ENCODE data around the gene HOXB4.

The HOXB4 gene

DNA sequence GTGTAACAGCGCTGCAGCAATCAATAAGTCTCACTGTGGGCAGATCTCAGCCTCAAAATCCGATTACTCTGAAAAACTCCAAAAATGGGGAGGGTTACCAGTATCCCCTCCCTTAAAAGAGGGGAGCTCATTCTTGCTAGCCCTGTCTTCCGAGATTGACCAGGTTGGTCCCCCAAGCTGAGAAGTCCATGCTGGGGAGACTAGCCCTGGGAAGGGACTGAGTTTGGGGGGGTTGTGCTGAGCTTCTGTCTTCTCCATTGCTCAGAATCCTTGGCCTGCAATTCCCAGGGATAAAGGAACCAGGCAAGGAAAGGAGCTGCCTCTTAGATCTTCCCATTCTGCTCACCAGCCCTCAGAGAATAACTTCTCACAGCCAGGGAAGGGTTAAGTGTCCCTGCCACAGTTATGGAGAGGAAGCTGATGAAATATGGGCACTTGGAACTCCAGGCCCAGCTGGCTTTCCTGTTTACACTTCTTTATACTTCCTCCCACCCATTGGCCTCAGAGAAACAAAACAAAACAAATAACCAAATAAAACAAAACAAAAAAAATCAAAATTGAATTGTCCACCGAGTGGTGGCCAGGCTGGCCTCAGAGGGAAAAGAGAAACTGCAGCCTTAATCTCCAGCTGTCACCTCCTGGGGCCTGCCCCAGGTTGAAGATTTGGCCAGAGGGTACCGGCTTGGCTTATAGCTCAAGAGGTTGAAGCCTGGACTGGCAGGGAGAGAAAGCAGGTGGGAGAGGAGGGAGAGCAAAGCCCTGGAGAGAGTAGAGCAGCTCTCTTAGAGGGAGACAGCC is 9.3 kb upstream of the HOXB4 start:
- no peaks in the 10 kb centered on the region for H3K36me3 ChIP-seq (ENCODE audit: control insufficient read depth, low read length)
- H3K4me2 ChIP-seq (ENCODE audit: low read length) = no peak overlapping the region
- no peaks in the 10 kb centered on the region for H3K9me3 ChIP-seq (ENCODE audit: control insufficient read depth, insufficient read depth, low read length)
- H3K9me2 ChIP-seq (replicated peaks; ENCODE audit: control insufficient read depth, low read length) = no peaks in the 10 kb centered on the region
- no peak overlapping the region for H3K27ac ChIP-seq (ENCODE audit: low read depth, low read length)
- H3F3A ChIP-seq (ENCODE audit: control insufficient read depth, insufficient read depth) = no peaks in the 10 kb centered on the region
- no peak overlapping the region for H3K4me3 ChIP-seq (ENCODE audit: low read length)
- TF ChIP-seq, protein P1, sequence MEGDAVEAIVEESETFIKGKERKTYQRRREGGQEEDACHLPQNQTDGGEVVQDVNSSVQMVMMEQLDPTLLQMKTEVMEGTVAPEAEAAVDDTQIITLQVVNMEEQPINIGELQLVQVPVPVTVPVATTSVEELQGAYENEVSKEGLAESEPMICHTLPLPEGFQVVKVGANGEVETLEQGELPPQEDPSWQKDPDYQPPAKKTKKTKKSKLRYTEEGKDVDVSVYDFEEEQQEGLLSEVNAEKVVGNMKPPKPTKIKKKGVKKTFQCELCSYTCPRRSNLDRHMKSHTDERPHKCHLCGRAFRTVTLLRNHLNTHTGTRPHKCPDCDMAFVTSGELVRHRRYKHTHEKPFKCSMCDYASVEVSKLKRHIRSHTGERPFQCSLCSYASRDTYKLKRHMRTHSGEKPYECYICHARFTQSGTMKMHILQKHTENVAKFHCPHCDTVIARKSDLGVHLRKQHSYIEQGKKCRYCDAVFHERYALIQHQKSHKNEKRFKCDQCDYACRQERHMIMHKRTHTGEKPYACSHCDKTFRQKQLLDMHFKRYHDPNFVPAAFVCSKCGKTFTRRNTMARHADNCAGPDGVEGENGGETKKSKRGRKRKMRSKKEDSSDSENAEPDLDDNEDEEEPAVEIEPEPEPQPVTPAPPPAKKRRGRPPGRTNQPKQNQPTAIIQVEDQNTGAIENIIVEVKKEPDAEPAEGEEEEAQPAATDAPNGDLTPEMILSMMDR (IDR thresholded peaks at IDR 0.05; ENCODE audit: low read depth, low read length, poor library complexity, severe bottlenecking) = no peak
- TF ChIP-seq EZH2phosphoT487 (IDR thresholded peaks at IDR 0.05; ENCODE audit: borderline replicate concordance, low read length) = no peak
- H3K4me1 ChIP-seq (ENCODE audit: control insufficient read depth, low read length) = peaks cover 15% of the 10 kb centered on the region
- H3K79me2 ChIP-seq (ENCODE audit: control insufficient read depth, low read length) = no peaks in the 10 kb centered on the region
- peaks cover 89% of the 10 kb centered on the region for H3K27me3 ChIP-seq (ENCODE audit: control insufficient read depth, low read length)
- H4K20me1 ChIP-seq (ENCODE audit: control insufficient read depth, insufficient read depth, low read depth, low read length) = peaks cover 7% of the 10 kb centered on the region; the same call in 1 of the 2 replicates

DNA sequence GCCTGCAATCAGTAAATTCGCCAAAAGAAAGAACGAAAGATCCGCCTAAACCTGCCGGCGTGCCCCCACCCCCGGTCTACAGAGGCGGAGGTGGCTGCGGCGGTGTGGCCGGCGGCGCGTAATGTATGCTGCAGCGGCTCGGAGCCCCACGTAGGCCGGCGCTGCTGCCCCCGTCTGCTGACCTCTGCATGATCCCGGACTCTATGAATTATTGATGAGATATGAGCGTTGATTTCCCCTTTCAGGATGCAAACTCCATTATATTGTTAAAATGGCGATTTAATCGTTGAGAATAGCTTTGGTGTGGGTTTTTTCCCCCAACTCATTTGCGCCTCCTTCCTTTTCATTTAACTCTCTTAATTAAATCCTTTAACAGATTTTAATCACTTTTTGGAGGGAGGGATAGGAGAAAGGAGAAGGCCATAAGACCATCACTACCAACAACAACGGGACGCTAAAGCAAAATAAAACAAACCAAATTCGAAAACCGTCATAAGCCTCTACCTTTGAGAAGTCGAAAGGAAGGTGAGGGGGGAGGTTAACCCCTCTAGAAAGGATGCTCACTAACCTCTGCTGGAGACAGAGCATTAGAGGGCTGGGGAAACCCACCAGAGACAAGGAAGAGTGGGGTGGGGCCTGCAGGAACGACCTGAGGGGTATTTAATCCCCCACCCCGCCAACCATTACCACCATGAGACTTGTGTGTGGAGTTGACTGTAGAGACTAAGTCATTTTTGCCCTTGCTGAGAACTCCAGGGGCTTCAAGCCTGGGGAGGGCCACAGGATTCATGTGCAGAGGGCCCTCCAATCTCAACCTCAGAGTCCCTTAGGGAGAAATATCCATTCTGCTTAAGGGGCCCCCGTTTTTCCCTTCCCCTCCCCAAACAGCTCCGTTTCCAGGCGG is 8.5 kb upstream of the HOXB4 start:
- H4K20me1 ChIP-seq (ENCODE audit: control insufficient read depth, insufficient read depth, low read depth, low read length) = peaks cover 7% of the 10 kb centered on the region; the same call in 1 of the 2 replicates
- peak overlapping the region; percentile 60 for H3K4me2 ChIP-seq (ENCODE audit: low read length)
- H3K79me2 ChIP-seq (ENCODE audit: control insufficient read depth, low read length) = no peaks in the 10 kb centered on the region
- no peaks in the 10 kb centered on the region for H3K36me3 ChIP-seq (ENCODE audit: control insufficient read depth, low read length)
- H3K4me1 ChIP-seq (ENCODE audit: control insufficient read depth, low read length) = peaks cover 15% of the 10 kb centered on the region
- peaks cover 94% of the 10 kb centered on the region for H3K27me3 ChIP-seq (ENCODE audit: control insufficient read depth, low read length)
- H3K9me2 ChIP-seq (replicated peaks; ENCODE audit: control insufficient read depth, low read length) = no peaks in the 10 kb centered on the region
- H3K4me3 ChIP-seq (ENCODE audit: low read length) = peak overlapping the region; percentile 57
- H3K27ac ChIP-seq (ENCODE audit: low read depth, low read length) = no peak overlapping the region
- TF ChIP-seq, protein P1 (IDR thresholded peaks at IDR 0.05; ENCODE audit: low read depth, low read length, poor library complexity, severe bottlenecking) = no peak
- TF ChIP-seq EZH2phosphoT487 (IDR thresholded peaks at IDR 0.05; ENCODE audit: borderline replicate concordance, low read length) = peak; percentile 94
- H3K9me3 ChIP-seq (ENCODE audit: control insufficient read depth, insufficient read depth, low read length) = no peaks in the 10 kb centered on the region
- no peaks in the 10 kb centered on the region for H3F3A ChIP-seq (ENCODE audit: control insufficient read depth, insufficient read depth)

DNA sequence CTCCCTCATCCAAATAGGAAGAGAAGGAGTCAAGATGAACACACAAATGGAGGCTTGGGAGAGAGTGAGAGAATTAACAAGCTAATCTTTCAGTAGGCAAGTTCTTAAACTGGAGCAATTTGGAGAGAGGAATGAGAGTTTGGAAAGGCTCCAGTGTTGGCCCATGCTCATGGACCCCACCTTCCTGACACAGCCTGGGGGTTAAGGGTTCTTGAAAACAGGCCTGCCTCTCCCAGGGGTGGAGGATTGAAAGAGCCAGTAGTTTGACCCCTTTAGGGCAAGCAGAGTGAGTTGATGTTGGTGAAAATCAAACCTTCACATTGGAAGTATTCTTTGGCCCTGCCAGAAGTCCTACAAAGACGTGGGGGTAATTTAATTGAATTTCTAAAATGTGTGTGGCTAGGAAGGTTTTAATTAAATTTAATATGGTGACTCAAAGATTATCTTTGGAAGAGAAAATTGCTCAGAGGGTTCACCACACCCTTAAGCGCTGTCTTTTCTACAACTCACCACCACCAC is 6.1 kb upstream of the HOXB4 start:
- peaks cover 29% of the 10 kb centered on the region for H3K4me1 ChIP-seq (ENCODE audit: control insufficient read depth, low read length)
- no peaks in the 10 kb centered on the region for H3K9me2 ChIP-seq (replicated peaks; ENCODE audit: control insufficient read depth, low read length)
- peaks cover 9% of the 10 kb centered on the region; the same call in 1 of the 2 replicates for H3F3A ChIP-seq (ENCODE audit: control insufficient read depth, insufficient read depth)
- no peaks in the 10 kb centered on the region for H3K79me2 ChIP-seq (ENCODE audit: control insufficient read depth, low read length)
- TF ChIP-seq, protein P1 (IDR thresholded peaks at IDR 0.05; ENCODE audit: low read depth, low read length, poor library complexity, severe bottlenecking) = no peak
- TF ChIP-seq EZH2phosphoT487 (IDR thresholded peaks at IDR 0.05; ENCODE audit: borderline replicate concordance, low read length) = no peak
- H3K4me3 ChIP-seq (ENCODE audit: low read length) = no peak overlapping the region
- no peaks in the 10 kb centered on the region for H3K36me3 ChIP-seq (ENCODE audit: control insufficient read depth, low read length)
- H3K27ac ChIP-seq (ENCODE audit: low read depth, low read length) = no peak overlapping the region
- H4K20me1 ChIP-seq (ENCODE audit: control insufficient read depth, insufficient read depth, low read depth, low read length) = peaks cover 7% of the 10 kb centered on the region; the same call in 1 of the 2 replicates
- H3K27me3 ChIP-seq (ENCODE audit: control insufficient read depth, low read length) = peaks cover 95% of the 10 kb centered on the region
- no peak overlapping the region for H3K4me2 ChIP-seq (ENCODE audit: low read length)
- no peaks in the 10 kb centered on the region for H3K9me3 ChIP-seq (ENCODE audit: control insufficient read depth, insufficient read depth, low read length)
